DND-41 (cell line): Measurements from ENCODE around the gene INPP5A.

Experiments used
- CTCF ChIP-seq: IDR thresholded peaks from 2 replicates; pipeline ENCODE4 v1.5.1; 2012; ENCODE audit warnings: borderline replicate concordance, low read length, moderate library complexity, mild to moderate bottlenecking; ENCODE audit not compliant: poor library complexity, severe bottlenecking; ENCODE audit errors: extremely low read depth
- EZH2 ChIP-seq: IDR thresholded peaks from 3 replicates; pipeline ENCODE4 v1.6.1; 2012; ENCODE audit warnings: borderline replicate concordance, low read depth, mild to moderate bottlenecking, moderate library complexity, low read length, inconsistent platforms; ENCODE audit not compliant: severe bottlenecking

- no peak for TF ChIP-seq CTCF
- no peak for TF ChIP-seq EZH2
These were observed 133.9 kb downstream of the INPP5A start for GRCh38 chr10:132671228-132672154.
